Measurements from ENCODE around the gene SOX18. TPM values are rescaled to one million over a fixed set of nuclear protein-coding genes. Genes with fewer than 3 reads are reported as not detected.
A peak's percentile ranks its signal among the peaks of the same experiment; 100 is the strongest.

SOX18 gene
- total and polyA plus RNA-seq, 2 of the 13 experiments (the other 11 are each of a cell fraction or from before 2014, with no cell fraction given) = 1.6 to 1.9 TPM

- TF ChIP-seq, protein P1, sequence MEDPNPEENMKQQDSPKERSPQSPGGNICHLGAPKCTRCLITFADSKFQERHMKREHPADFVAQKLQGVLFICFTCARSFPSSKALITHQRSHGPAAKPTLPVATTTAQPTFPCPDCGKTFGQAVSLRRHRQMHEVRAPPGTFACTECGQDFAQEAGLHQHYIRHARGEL (CRISPR knock-in tag; IDR thresholded peaks at IDR 0.05) = no peak
- TF ChIP-seq TBX2 (CRISPR knock-in tag; IDR thresholded peaks at IDR 0.05; ENCODE audit: borderline replicate concordance) = no peak
- TF ChIP-seq MYC (CRISPR knock-in tag; IDR thresholded peaks at IDR 0.05; ENCODE audit: borderline replicate concordance) = peak; percentile 53; the same call in 1 of the 2 replicates
- TF ChIP-seq TCF12 (IDR thresholded peaks at IDR 0.05) = no peak
- no peak for TF ChIP-seq TCF12 (CRISPR knock-in tag; IDR thresholded peaks at IDR 0.05)
- no peak for TF ChIP-seq MLLT10 (CRISPR knock-in tag; IDR thresholded peaks at IDR 0.05)
- no peak for TF ChIP-seq ZNF616 (CRISPR knock-in tag; IDR thresholded peaks at IDR 0.05; ENCODE audit: low read depth)
- TF ChIP-seq, protein P2, sequence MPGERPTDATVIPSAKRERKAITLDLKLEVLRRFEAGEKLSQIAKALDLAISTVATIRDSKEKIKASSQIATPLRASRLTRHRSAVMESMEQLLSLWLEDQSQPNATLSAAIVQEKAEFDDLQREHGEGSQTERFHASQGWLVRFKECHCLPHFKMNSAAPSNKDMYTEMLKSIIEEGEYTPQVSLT (CRISPR knock-in tag; IDR thresholded peaks at IDR 0.05; ENCODE audit: borderline replicate concordance, low read depth) = no peak
- no peak for TF ChIP-seq CENPX (CRISPR knock-in tag; IDR thresholded peaks at IDR 0.05)
- TF ChIP-seq ZNF749 (CRISPR knock-in tag; IDR thresholded peaks at IDR 0.05; ENCODE audit: borderline replicate concordance) = no peak
- TF ChIP-seq ZC3H4 (CRISPR knock-in tag; IDR thresholded peaks at IDR 0.05; ENCODE audit: borderline replicate concordance) = no peak
- TF ChIP-seq ATRX (CRISPR knock-in tag; IDR thresholded peaks at IDR 0.05; ENCODE audit: borderline replicate concordance) = no peak
- TF ChIP-seq KLF6 (CRISPR knock-in tag; IDR thresholded peaks at IDR 0.05) = no peak
- peak; percentile 84 for TF ChIP-seq ZNF263 (CRISPR knock-in tag; IDR thresholded peaks at IDR 0.05)
- no peak for TF ChIP-seq KLF15 (CRISPR knock-in tag; IDR thresholded peaks at IDR 0.05; ENCODE audit: borderline replicate concordance)
- no peak for TF ChIP-seq ZBTB40 (IDR thresholded peaks at IDR 0.05)
- TF ChIP-seq ZBTB40 (CRISPR knock-in tag; IDR thresholded peaks at IDR 0.05) = no peak
- TF ChIP-seq SAP130 (CRISPR knock-in tag; IDR thresholded peaks at IDR 0.05; ENCODE audit: low read depth) = peak; percentile 46
- no peak for TF ChIP-seq TOPORS (CRISPR knock-in tag; IDR thresholded peaks at IDR 0.05)
- TF ChIP-seq PLRG1 (conservative IDR thresholded peaks at IDR 0.05) = no peak
- TF ChIP-seq ELF1 (CRISPR knock-in tag; IDR thresholded peaks at IDR 0.05) = no peak
- no peak for TF ChIP-seq ZMYM4 (CRISPR knock-in tag; IDR thresholded peaks at IDR 0.05)
- no peak for TF ChIP-seq ZSCAN31 (CRISPR knock-in tag; IDR thresholded peaks at IDR 0.05; ENCODE audit: low read depth)
Measured at GRCh38 chr20:64051561-64052325, 2.3 kb upstream of the SOX18 start (continued).

Data from HepG2 (cell line).